Endothelial cell of umbilical vein (primary cell): ENCODE data around the gene SDCCAG8. TPM values are rescaled to one million over a fixed set of nuclear protein-coding genes. Genes with fewer than 3 reads are reported as not detected.

Experiments used
- BruUV-seq: library from RNA; stranded (reverse); fragments of 400-500 nt; replicated peaks from 2 replicates; lab custom pipeline; 2021; lab: Mats Ljungman, UMichigan
- CTCF ChIA-PET: fragments of 300-600, 350-600 bp; sonication (Branson Sonifier 250); formaldehyde crosslinking; loops from one replicate; lab custom pipeline; 2021; ENCODE audit warnings: antibody characterized with exemption, inconsistent platforms; lab: Charles Lee
- POLR2A ChIA-PET: fragments of 300-600, 350-600 bp; sonication (Branson Sonifier 250); formaldehyde crosslinking; loops from one replicate; lab custom pipeline; 2021; ENCODE audit warnings: antibody characterized with exemption, inconsistent platforms; lab: Charles Lee
- DNase-seq: peaks from one replicate; pipeline ENCODE4 v3.0.0-alpha.2; 2011; ENCODE audit warnings: low read depth, low spot score
- FAIRE-seq: peaks from 2 replicates; lab custom pipeline; 2011; peaks lifted over from hg19 to GRCh38; lab: Jason Lieb, UNC
- H2AFZ ChIP-seq: 2 replicates; pipeline ENCODE4 v1.6.0; 2012; ENCODE audit warnings: low read depth, low read length, control low read depth, inconsistent platforms
- H3K27ac ChIP-seq: 2 replicates; pipeline ENCODE4 v1.5.1; 2011; ENCODE audit warnings: low read depth, mild to moderate bottlenecking, control low read depth, low read length, moderate library complexity; ENCODE audit not compliant: insufficient read depth
- H3K27me3 ChIP-seq, 2 experiments: 2 replicates each; pipeline versions ENCODE4 v1.6.0 to v1.6.1; 2011; ENCODE audit warnings: low read length in 2 of 2, mixed read lengths in 1 of 2; ENCODE audit not compliant: control insufficient read depth in 2 of 2, insufficient read depth in 2 of 2
- H3K36me3 ChIP-seq, 2 experiments: 2 replicates in 1 of 2; 3 replicates in 1 of 2; pipeline ENCODE4 v1.5.1; 2011; ENCODE audit warnings: low read length in 2 of 2, mild to moderate bottlenecking in 1 of 2, moderate library complexity in 1 of 2; ENCODE audit not compliant: control insufficient read depth in 2 of 2, insufficient read depth in 2 of 2; ENCODE audit errors: extremely low read depth in 1 of 2
- H3K4me1 ChIP-seq: 3 replicates; pipeline ENCODE4 v1.5.1; 2011; ENCODE audit warnings: mild to moderate bottlenecking, low read length; ENCODE audit not compliant: control insufficient read depth, insufficient read depth; ENCODE audit errors: extremely low read depth
- H3K4me2 ChIP-seq: 2 replicates; pipeline ENCODE4 v1.6.1; 2011; ENCODE audit warnings: low read length, control low read depth, mixed read lengths; ENCODE audit not compliant: insufficient read depth
- H3K4me3 ChIP-seq, 3 experiments: fragments of 200-600 bp in 1 of 3; sonication (generic), shearing (Covaris generic) in 1 of 3; replicated peaks in 1 of 3; 2 replicates each; pipeline ENCODE4 v1.5.1; 2011 to 2016; ENCODE audit warnings: control low read depth in 3 of 3, low read length in 3 of 3, mild to moderate bottlenecking in 2 of 3, inconsistent platforms in 1 of 3, low read depth in 1 of 3, moderate library complexity in 1 of 3; ENCODE audit not compliant: insufficient read depth in 1 of 3
- H3K79me2 ChIP-seq: 2 replicates; pipeline ENCODE4 v1.6.0; 2012; ENCODE audit warnings: low read length, inconsistent platforms; ENCODE audit not compliant: control insufficient read depth, insufficient read depth
- H3K9ac ChIP-seq: replicated peaks from 2 replicates; pipeline ENCODE3; 2011; ENCODE audit warnings: low read length, control low read depth; ENCODE audit not compliant: insufficient read depth; ENCODE audit errors: extremely low read depth
- H3K9me1 ChIP-seq: replicated peaks from 3 replicates; pipeline ENCODE4 v1.6.0; 2011; ENCODE audit warnings: mild to moderate bottlenecking, low read length; ENCODE audit not compliant: control insufficient read depth, insufficient read depth; ENCODE audit errors: extremely low read depth
- H3K9me3 ChIP-seq: replicated peaks from 2 replicates; pipeline ENCODE4 v1.5.1; 2012; ENCODE audit warnings: low read length, inconsistent platforms; ENCODE audit not compliant: control insufficient read depth, insufficient read depth
- H4K20me1 ChIP-seq: replicated peaks from 2 replicates; pipeline ENCODE3; 2011; ENCODE audit warnings: mild to moderate bottlenecking, low read length; ENCODE audit not compliant: control insufficient read depth, insufficient read depth; ENCODE audit errors: extremely low read depth
- CTCF ChIP-seq, 2 donors: IDR thresholded peaks; 1 replicate in 1 of 2; 2 replicates in 1 of 2; pipeline ENCODE4 v1.5.1; 2011; ENCODE audit warnings: low read length in 2 of 2, mild to moderate bottlenecking in 2 of 2, moderate library complexity in 2 of 2, control low read depth in 1 of 2, inconsistent platforms in 1 of 2, low read depth in 1 of 2; ENCODE audit not compliant: insufficient read depth in 1 of 2; ENCODE audit errors: extremely low read depth in 1 of 2
- EZH2 ChIP-seq: IDR thresholded peaks from 2 replicates; pipeline ENCODE4 v1.6.1; 2012; ENCODE audit warnings: borderline replicate concordance, low read depth, mild to moderate bottlenecking, moderate library complexity, low read length, inconsistent platforms; ENCODE audit not compliant: severe bottlenecking
- FOS ChIP-seq: IDR thresholded peaks from 2 replicates; pipeline ENCODE4 v1.6.1; 2011; ENCODE audit warnings: mild to moderate bottlenecking, low read length, moderate library complexity, borderline replicate concordance; ENCODE audit not compliant: insufficient read depth
- GATA2 ChIP-seq: IDR thresholded peaks from 2 replicates; pipeline ENCODE4 v1.7.0; 2011; ENCODE audit warnings: low read depth, mild to moderate bottlenecking, moderate library complexity, mixed read lengths, low read length; ENCODE audit not compliant: insufficient read length, insufficient read depth
- JUN ChIP-seq: IDR thresholded peaks from 2 replicates; pipeline ENCODE4 v1.6.1; 2011; ENCODE audit warnings: borderline replicate concordance, low read depth; ENCODE audit not compliant: insufficient read length, insufficient read depth
- MAX ChIP-seq: IDR thresholded peaks from 2 replicates; pipeline ENCODE4 v1.6.1; 2011; ENCODE audit not compliant: insufficient read depth, insufficient read length
- MYC ChIP-seq: IDR thresholded peaks from one replicate; pipeline ENCODE4 v1.6.1; 2011; ENCODE audit warnings: mild to moderate bottlenecking, low read depth, low read length
- POLR2A ChIP-seq: IDR thresholded peaks from 2 replicates; pipeline ENCODE4 v1.6.1; 2012; ENCODE audit warnings: low read depth, mild to moderate bottlenecking, control low read depth, low read length
- POLR2AphosphoS5 ChIP-seq: IDR thresholded peaks from 2 replicates; pipeline ENCODE4 v1.6.1; 2012; ENCODE audit warnings: low read depth, mild to moderate bottlenecking, control low read depth, low read length, moderate library complexity; ENCODE audit not compliant: insufficient read depth
- dilution Hi-C: fragments of 300-500 bp; cut with MboI; formaldehyde crosslinking; loops from one replicate; pipeline ENCODE4 v1.15.0; 2019; ENCODE audit warnings: low sequenced_read_pairs; ENCODE audit not compliant: extremely low pct_ligation_motif_present
- intact Hi-C: fragments of 100-400 bp; cut with micrococcal nuclease; formaldehyde crosslinking; loops from one replicate; pipeline ENCODE4 v1.10.0; 2022
- polyA plus RNA-seq, 4 experiments: library from polyadenylated mRNA; depleted of rRNA in 3 of 4; stranded (reverse) in 3 of 4; unstranded in 1 of 4; fragments of >200 nt; gene quantifications; 2 replicates each; pipeline versions ENCODE4 v1.2.1 to v1.2.3, GENCODE V29; 2011 to 2012; ENCODE audit warnings: missing spikeins in 1 of 4
- total RNA-seq: library from RNA; stranded (reverse); gene quantifications from 2 replicates; pipeline ENCODE4 v1.2.3, GENCODE V29; 2021

The SDCCAG8 gene
- total and polyA plus RNA-seq, 2 donors (not counting 3 experiments of a cell fraction or from before 2014, with no cell fraction given) = 14.6 to 25.7 TPM

- peaks cover 41% of the 10 kb centered on the region for H3K4me1 ChIP-seq
Observed at GRCh38 chr1:243249214-243249613, 6.6 kb upstream of the SDCCAG8 start.

More at GRCh38 chr1:243249214-243249613, 6.6 kb upstream of the SDCCAG8 start:
- H3K9ac ChIP-seq = no peak overlapping the region
- intact Hi-C loops (no loop called here), dilution Hi-C loops (no loop called here)
- CTCF ChIA-PET = no interaction called here
- peak overlapping the region; percentile 19 for H3K4me2 ChIP-seq
- peaks cover 100% of the 10 kb centered on the region for H3K79me2 ChIP-seq
- FAIRE-seq (no peak), DNase-seq (no peak)
- H3K9me3 ChIP-seq = no peaks in the 10 kb centered on the region
- no peak overlapping the region for H3K27ac ChIP-seq
- H3K9me1 ChIP-seq = no peaks in the 10 kb centered on the region
- BruUV-seq = no TSS peak
- TF ChIP-seq MAX = no peak
- no peak for TF ChIP-seq CTCF (IDR thresholded peaks at IDR 0.05; ENCODE audit: extremely low read depth in 1 of 2, insufficient read depth in 1 of 2, low read depth in 1 of 2, low read length in 2 of 2)
- TF ChIP-seq POLR2AphosphoS5 = no peak
- no peak for TF ChIP-seq MYC
- no peak for TF ChIP-seq EZH2
- no peak for TF ChIP-seq GATA2
- TF ChIP-seq POLR2A = no peak
- TF ChIP-seq FOS = no peak
- TF ChIP-seq JUN = no peak
- H3K36me3 ChIP-seq = no peaks in the 10 kb centered on the region
- H2AFZ ChIP-seq = no peak overlapping the region
- no peaks in the 10 kb centered on the region for H3K27me3 ChIP-seq
- no peak overlapping the region for H3K4me3 ChIP-seq
- H4K20me1 ChIP-seq = peaks cover 12% of the 10 kb centered on the region
- POLR2A ChIA-PET = no interaction called here
